Activated CD8-positive, alpha-beta T cell treated with anti-CD3 and anti-CD28 coated beads, Interleukin-2, amount 10 ng/mL, durations not matched to agents 7 days and 5 days (primary cell): Measurements from ENCODE around the gene SETBP1. TPM values are rescaled to one million over a fixed set of nuclear protein-coding genes. Genes with fewer than 3 reads are reported as not detected.

Experiments used
- ATAC-seq: fragments of 150-1000 bp; cut with Tn5 transposase; one replicate; pipeline ENCODE4 v1.10.0; 2021; ENCODE audit warnings: moderate library complexity
- CTCF ChIA-PET: fragments of 350-600 bp; sonication (Branson Sonifier 250); formaldehyde crosslinking; loops from one replicate; lab custom pipeline; 2021; ENCODE audit warnings: antibody characterized with exemption; lab: Charles Lee
- POLR2A ChIA-PET: fragments of 350-600 bp; sonication (Branson Sonifier 250); formaldehyde crosslinking; loops from one replicate; lab custom pipeline; 2021; ENCODE audit warnings: antibody characterized with exemption; lab: Charles Lee
- DNase-seq: peaks from one replicate; pipeline ENCODE4 v3.0.0-alpha.2; 2020
- H3K27ac Mint-ChIP-seq: one replicate; pipeline ENCODE4 v1.8.0; 2021; ENCODE audit warnings: mild to moderate bottlenecking, mixed read lengths
- H3K27me3 Mint-ChIP-seq: one replicate; pipeline ENCODE4 v1.8.0; 2021; ENCODE audit warnings: low read depth, mixed read lengths
- H3K36me3 Mint-ChIP-seq: one replicate; pipeline ENCODE4 v1.8.0; 2021; ENCODE audit warnings: low read depth, mixed read lengths
- H3K4me1 Mint-ChIP-seq: one replicate; pipeline ENCODE4 v1.8.0; 2021; ENCODE audit warnings: low read depth, mixed read lengths
- H3K4me3 Mint-ChIP-seq: one replicate; pipeline ENCODE4 v1.8.0; 2021; ENCODE audit warnings: mild to moderate bottlenecking, mixed read lengths
- H3K9me3 Mint-ChIP-seq: one replicate; pipeline ENCODE4 v1.8.0; 2022; ENCODE audit warnings: mixed read lengths; ENCODE audit not compliant: insufficient read depth
- total RNA-seq, 2 experiments: library from RNA; stranded (reverse); gene quantifications; one replicate each; pipeline ENCODE4 v1.2.3, GENCODE V29; 2021

The SETBP1 gene
- total RNA-seq, 2 experiments from 2014 or later, result 7.0 to 8.4 TPM

DNA sequence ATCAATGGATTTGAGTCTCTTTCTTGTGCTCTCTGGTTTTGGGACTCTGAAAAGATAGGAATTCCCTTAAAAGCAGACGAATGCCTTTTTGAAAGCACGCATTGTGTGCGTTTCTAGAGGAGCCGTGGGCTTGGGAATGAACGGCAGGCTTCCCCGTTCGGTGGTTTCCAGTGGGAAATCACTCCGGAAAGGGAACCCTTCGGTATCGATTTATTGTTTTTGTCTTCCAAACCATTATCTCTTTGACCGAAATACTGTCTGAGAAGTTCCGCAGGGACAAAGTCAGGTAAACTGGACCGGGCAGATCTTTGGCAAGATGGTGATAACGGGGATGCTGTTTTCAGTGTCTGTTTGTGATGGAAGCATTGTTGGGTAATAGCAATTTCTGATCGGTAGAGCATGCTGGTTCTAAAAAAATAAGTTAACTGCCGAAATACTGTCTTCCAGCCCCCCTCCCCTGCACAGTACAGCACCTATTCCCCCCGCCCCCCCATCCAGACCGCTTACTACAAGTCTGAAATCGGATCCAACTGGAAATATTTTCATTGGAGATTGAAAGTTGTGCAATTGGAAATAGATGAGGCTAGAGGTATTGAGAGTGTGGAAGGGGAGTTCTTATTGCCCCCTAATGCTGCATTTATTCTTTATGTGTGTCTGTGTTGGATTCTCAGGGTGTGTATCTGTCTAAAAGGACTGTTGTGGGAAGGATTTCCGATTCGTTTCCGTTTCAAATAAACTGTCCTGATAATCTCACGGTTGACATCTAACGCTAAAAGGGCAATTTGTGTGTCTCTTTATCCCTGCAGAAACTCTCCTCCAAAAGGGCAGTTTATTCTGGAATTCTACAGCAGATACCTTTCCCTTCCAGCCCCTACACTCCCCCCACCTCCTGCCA is 635 bp downstream of the SETBP1 start:
- CTCF ChIA-PET, result interaction anchor here (1.0 kb wide), 2 partner anchors 219 to 531 kb away, joined by 3 read pairs; no protein-coding TSS in a partner anchor
- POLR2A ChIA-PET, result no interaction called here
- DNase-seq, result no peak
- Mint-ChIP-seq H3K4me1 (peaks cover 12% of the 10 kb centered on the region), H3K27me3 (peaks cover 24% of the 10 kb centered on the region), H3K9me3 (no peaks in the 10 kb centered on the region), H3K27ac (peak overlapping the region; percentile 69), H3K36me3 (peaks cover 2% of the 10 kb centered on the region), H3K4me3 (no peak overlapping the region)
- no peak for ATAC-seq

DNA sequence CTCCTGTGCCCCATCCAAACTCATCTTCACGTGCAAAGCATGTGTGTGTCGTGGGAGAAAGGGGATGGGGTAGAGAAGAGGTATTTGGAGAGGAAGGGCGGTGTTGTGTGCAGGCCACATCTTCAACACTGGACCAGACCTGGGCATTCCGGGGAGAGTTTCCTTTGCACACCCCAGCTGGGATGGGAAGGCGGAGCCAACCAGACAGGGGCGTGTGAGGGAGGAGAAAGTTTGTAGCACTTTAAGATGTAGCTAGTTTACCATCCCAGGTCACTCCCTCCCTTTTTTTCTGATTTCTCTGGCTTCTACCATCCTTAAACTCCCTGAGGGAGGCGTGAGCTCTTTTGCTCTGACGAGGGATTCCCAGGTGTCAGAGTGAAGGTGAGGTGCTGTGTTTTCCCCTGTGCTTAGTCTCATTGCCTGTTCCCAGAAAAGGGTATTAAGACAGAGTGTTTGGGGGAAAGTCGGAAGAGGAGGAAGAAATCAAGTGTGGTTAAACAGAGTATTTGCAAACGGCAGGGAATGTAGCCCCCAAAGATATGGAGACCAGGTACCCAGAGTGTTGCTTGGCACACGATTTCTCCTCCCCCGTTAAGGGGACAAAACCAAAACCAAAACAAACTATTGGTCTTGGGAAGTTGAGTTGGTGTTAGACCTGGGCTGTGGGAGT is 1.6 kb downstream of the SETBP1 start:
- no peak overlapping the region for H3K4me3 Mint-ChIP-seq
- H3K9me3 Mint-ChIP-seq, result no peaks in the 10 kb centered on the region
- H3K36me3 Mint-ChIP-seq, result peaks cover 2% of the 10 kb centered on the region
- CTCF ChIA-PET, result interaction anchor here (1.0 to 1.4 kb wide), 2 partner anchors 218 to 531 kb away, joined by 3 to 6 read pairs; no protein-coding TSS in a partner anchor
- H3K27me3 Mint-ChIP-seq, result peaks cover 26% of the 10 kb centered on the region
- ATAC-seq (no peak), DNase-seq (no peak)
- H3K27ac Mint-ChIP-seq, result no peak overlapping the region
- POLR2A ChIA-PET, result no interaction called here
- H3K4me1 Mint-ChIP-seq, result peaks cover 12% of the 10 kb centered on the region

DNA sequence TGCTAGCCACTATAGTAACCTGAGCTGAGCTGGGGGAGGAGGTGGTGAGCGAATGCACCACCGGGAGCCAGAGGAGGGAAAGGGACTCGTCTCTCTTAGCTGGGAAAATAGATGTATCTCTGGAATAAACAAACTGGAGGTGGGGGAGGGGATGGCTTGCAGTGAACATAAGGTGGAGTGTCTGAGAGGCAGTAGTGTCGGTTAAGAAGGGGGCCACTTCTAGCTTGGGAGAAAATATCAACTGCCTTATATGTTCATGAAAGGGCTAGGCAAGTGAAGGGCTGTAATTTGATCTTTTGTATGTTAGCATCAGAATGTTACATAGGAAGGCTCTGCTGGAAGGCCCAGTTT is 2.2 kb downstream of the SETBP1 start:
- H3K36me3 Mint-ChIP-seq, result peaks cover 2% of the 10 kb centered on the region
- H3K27me3 Mint-ChIP-seq, result peaks cover 23% of the 10 kb centered on the region
- peaks cover 7% of the 10 kb centered on the region for H3K4me1 Mint-ChIP-seq
- no peaks in the 10 kb centered on the region for H3K9me3 Mint-ChIP-seq
- H3K27ac Mint-ChIP-seq, result no peak overlapping the region
- ChIA-PET POLR2A (no interaction called here), CTCF (interaction anchor here (1.0 to 1.4 kb wide), 3 partner anchors 36 to 530 kb away, joined by 3 to 6 read pairs (median 3); no protein-coding TSS in a partner anchor)
- H3K4me3 Mint-ChIP-seq, result no peak overlapping the region
- DNase-seq (no peak), ATAC-seq (no peak)

DNA sequence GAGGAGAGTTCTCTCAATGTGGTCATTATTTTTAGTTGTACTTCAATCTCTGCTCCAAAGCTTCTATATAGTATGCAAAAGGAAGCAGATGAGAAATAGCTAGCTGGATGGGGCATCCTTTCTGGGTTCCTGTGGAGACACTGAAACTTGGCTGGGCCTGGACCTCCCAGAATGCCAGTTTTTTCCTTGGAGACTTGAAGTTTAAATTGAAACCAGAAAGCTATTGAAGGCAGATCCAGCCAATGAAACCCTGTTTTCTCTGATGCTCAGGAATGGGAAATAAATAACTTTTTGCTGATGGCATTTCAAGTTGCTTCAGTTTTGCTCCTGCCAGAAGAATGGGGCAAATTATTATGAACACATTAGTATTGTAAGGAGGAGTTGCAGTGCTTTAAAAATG is 2.9 kb downstream of the SETBP1 start:
- POLR2A ChIA-PET, result no interaction called here
- ATAC-seq, result no peak
- no peak overlapping the region for H3K27ac Mint-ChIP-seq
- no peaks in the 10 kb centered on the region for H3K9me3 Mint-ChIP-seq
- H3K36me3 Mint-ChIP-seq, result peaks cover 2% of the 10 kb centered on the region
- no peak for DNase-seq
- no peak overlapping the region for H3K4me3 Mint-ChIP-seq
- H3K27me3 Mint-ChIP-seq, result peaks cover 18% of the 10 kb centered on the region
- CTCF ChIA-PET, result interaction anchor here (1.1 to 1.4 kb wide), 4 partner anchors 35 to 530 kb away, joined by 3 to 6 read pairs (median 4); no protein-coding TSS in a partner anchor
- H3K4me1 Mint-ChIP-seq, result peaks cover 2% of the 10 kb centered on the region

DNA sequence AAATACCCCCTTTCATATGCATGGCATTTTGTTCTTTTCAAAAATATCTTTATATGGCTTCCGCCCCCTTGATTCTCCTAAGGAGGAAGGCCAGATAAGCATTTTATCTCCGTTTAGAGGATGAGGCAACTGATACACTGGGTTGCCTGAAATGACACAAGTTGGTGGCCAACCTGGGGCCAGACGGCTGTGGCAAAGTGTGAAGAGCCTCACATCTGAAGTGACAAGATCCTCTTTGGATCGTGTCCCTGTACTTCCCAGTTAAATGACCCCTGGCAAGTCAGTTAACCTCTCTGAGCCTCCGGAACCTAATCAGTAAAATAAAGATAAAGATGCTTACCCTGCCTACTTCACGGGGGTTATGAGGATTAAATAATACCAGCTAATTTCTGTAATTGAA is 4.6 kb downstream of the SETBP1 start:
- H3K4me1 Mint-ChIP-seq, result no peaks in the 10 kb centered on the region
- POLR2A ChIA-PET, result no interaction called here
- CTCF ChIA-PET, result no interaction called here
- no peak overlapping the region for H3K4me3 Mint-ChIP-seq
- ATAC-seq, result no peak
- H3K27ac Mint-ChIP-seq, result no peak overlapping the region
- peaks cover 24% of the 10 kb centered on the region for H3K27me3 Mint-ChIP-seq
- H3K9me3 Mint-ChIP-seq, result no peaks in the 10 kb centered on the region
- H3K36me3 Mint-ChIP-seq, result peaks cover 2% of the 10 kb centered on the region
- no peak for DNase-seq

DNA sequence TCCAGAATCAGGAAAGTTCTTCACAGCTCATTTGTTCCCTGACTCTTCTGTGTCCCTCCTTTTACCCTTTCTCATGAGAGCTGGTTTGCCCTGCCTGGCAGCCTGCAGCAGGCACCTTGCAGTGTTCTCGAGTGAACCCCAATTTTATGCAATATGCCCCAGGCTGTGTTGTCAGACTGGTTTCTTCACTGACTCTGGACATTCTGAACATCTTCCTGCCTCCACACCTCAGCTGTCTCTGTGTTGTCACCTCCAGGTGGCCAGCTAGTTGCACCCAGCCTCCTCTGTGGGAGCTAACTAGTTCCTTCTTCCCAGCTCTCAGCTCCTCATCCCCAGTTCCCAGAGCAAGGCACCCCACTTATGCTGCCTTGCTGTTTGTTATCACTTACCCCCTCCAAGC is 5.5 kb downstream of the SETBP1 start:
- CTCF ChIA-PET, result interaction anchor here (1.4 kb wide), 1 partner anchor 29 kb away, joined by 3 read pairs; no protein-coding TSS in a partner anchor
- Mint-ChIP-seq H3K27me3 (peaks cover 25% of the 10 kb centered on the region), H3K9me3 (no peaks in the 10 kb centered on the region), H3K4me3 (no peak overlapping the region), H3K36me3 (no peaks in the 10 kb centered on the region), H3K27ac (no peak overlapping the region), H3K4me1 (no peaks in the 10 kb centered on the region)
- POLR2A ChIA-PET, result no interaction called here
- DNase-seq (no peak), ATAC-seq (no peak)

DNA sequence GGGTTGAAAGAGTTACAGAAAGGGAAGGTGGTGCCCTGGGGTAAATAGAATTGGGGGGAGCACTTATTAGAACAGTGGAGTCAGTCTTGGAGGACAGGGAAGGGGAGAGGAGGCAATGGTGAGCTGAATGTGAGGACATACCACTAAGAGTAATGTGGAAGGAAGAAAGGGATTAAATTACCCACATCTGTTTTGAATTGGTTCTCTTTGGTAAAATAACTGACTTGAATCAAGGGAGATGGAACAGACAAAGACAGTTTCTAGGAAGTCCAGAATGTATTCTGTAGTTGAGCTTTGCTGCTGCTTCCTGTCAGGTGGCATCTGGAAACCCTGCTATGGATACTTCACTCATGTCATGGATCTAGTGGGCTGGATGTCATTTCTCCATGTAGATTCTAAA is 6.7 kb downstream of the SETBP1 start:
- Mint-ChIP-seq H3K4me3 (no peak overlapping the region), H3K4me1 (no peaks in the 10 kb centered on the region), H3K27ac (no peak overlapping the region), H3K27me3 (peaks cover 29% of the 10 kb centered on the region), H3K9me3 (no peaks in the 10 kb centered on the region), H3K36me3 (no peaks in the 10 kb centered on the region)
- ChIA-PET CTCF (interaction anchor here (1.4 kb wide), 1 partner anchor 28 kb away, joined by 3 read pairs; no protein-coding TSS in a partner anchor), POLR2A (no interaction called here)
- DNase-seq (no peak), ATAC-seq (no peak)

DNA sequence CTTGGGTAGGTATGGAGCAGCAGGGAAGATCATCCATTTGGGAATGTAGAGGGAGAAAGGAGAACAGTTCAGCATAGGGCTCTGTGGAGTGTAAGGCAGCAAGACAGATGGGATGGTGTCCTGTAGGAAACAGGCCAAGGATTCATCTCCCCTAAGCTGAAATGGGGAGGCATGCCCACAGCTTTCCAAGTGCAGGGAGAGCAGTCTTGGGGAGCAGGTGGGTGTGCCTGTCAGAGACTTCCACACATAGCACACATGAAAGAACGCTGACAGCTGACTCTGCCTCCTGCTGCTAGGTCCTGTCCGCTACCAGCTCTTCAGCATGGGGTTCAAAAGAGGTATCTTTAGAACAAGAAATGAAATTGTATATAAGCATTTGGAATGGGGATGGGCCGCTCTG is 9.0 kb downstream of the SETBP1 start:
- no peak overlapping the region for H3K4me3 Mint-ChIP-seq
- ATAC-seq, result no peak
- CTCF ChIA-PET, result no interaction called here

DNA sequence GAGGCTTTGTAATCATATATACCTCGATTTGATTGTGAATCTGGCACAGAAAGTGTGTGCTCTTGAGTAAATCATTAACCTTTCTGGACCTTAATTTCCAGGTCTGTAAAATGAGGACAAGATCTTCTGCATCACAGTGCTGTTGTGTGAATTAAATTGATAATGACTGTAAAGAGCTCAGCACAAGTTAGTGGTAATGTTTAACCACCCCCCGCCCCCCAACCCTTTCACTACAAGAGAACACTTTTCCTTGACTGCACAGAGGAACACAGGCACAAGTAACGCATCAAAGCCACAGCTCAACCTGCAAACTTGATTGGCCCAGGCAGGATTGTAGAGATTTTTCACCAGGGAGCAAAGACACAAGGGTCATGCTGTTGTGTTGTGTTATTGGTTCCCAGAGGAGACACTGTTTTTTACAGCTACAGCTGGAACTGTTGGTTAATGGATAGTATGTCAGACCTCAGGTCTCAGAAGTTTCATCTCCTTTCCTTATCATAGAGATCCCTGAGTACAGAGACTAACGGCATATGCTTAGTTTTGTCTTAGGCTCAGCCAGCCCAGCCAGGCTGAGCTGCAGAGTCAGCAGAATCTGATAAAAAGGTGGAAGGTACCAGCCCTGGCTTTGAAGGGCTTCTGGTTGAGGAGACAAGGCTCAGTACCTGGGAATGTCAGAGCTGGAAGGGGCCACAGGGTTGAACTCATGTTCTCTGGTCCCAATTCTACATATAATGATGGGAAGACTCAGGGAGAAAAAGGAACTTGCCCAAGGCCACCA is 10.6 kb downstream of the SETBP1 start:
- Mint-ChIP-seq H3K27me3 (peaks cover 33% of the 10 kb centered on the region), H3K36me3 (peaks cover 2% of the 10 kb centered on the region), H3K27ac (no peak overlapping the region), H3K4me3 (no peak overlapping the region), H3K9me3 (no peaks in the 10 kb centered on the region), H3K4me1 (no peaks in the 10 kb centered on the region)
- DNase-seq (no peak), ATAC-seq (no peak)
- ChIA-PET POLR2A (no interaction called here), CTCF (interaction anchor here (0.6 kb wide), 1 partner anchor 43 kb away, joined by 3 read pairs; no protein-coding TSS in a partner anchor)

More for the DNA sequence above, 9.0 kb downstream of the SETBP1 start:
- Mint-ChIP-seq H3K36me3 (no peaks in the 10 kb centered on the region), H3K27me3 (peaks cover 32% of the 10 kb centered on the region), H3K9me3 (no peaks in the 10 kb centered on the region), H3K4me1 (no peaks in the 10 kb centered on the region), H3K27ac (no peak overlapping the region)
- DNase-seq, result no peak
- POLR2A ChIA-PET, result no interaction called here

DNA sequence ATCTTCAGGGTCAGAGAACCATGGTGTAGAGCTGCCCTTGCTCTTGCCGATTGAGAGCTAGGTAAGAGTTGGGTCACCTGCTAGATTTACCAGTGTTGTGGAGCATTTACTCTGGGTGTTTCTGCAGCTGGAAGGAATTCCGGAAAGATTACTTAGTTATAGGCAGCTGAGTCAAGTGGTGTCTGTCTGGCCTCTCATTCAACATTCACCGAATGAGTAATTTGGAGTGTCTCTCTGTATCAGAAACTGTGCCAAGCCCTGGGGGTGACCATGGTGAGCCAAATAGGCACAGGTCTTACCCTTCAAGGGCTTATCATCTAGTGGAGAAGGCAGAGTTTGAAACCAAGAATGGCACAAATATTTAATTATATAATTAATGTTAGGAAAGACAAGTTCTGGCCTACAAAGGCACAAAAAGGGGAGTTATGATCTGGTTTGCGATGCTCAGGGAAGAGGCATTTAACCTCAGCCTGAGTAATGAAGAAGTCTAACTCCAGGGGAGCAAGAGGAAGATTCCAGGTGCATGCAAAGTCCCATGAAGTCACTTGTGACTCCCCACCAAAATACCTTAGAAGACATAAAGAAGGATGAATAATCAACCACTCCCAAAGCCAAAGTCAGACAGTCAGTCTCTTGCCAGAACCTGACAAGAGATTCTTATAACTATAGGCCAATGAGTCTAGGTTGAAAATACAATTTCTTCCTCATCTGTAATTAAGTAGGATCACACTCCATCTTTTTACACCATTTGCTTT is 12.5 kb downstream of the SETBP1 start:
- CTCF ChIA-PET, result no interaction called here
- Mint-ChIP-seq H3K4me1 (peaks cover 2% of the 10 kb centered on the region), H3K27ac (no peak overlapping the region), H3K4me3 (no peak overlapping the region), H3K36me3 (peaks cover 2% of the 10 kb centered on the region), H3K9me3 (no peaks in the 10 kb centered on the region), H3K27me3 (peaks cover 32% of the 10 kb centered on the region)
- POLR2A ChIA-PET, result no interaction called here
- DNase-seq, result no peak
- ATAC-seq, result no peak

DNA sequence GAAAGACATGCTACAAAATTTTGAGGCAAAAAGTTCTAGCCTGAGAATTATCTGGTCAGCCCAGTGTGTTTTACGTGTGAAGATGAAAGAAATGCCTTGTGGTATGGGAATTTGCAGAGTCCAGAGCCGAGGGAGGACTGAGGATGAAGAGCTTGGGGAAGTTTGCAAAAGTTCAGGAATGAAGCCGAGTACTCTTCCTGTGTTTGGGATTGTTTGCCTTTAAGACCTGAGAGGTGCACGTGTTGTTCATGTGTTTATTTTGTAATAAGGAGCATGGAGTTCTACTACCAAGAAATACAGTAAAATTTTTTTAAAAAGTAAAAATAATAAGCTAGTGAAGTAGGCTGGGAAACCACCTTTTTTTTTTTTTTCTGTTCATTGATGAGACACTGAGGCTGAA is 14.8 kb downstream of the SETBP1 start:
- ATAC-seq, result no peak
- DNase-seq, result no peak
- Mint-ChIP-seq H3K36me3 (peaks cover 2% of the 10 kb centered on the region), H3K27me3 (peaks cover 26% of the 10 kb centered on the region), H3K27ac (no peak overlapping the region), H3K9me3 (no peaks in the 10 kb centered on the region), H3K4me3 (no peak overlapping the region), H3K4me1 (peaks cover 5% of the 10 kb centered on the region)
- ChIA-PET CTCF (no interaction called here), POLR2A (no interaction called here)
